Measurements from ENCODE around the gene F8.
"Not testable (repeated sequence)": the region's sequence is repeated elsewhere in the genome, so short reads cannot be mapped to it uniquely, and the experiment has no call there.

F8 gene

GRCh38 chrX:154980330-154981115 lies 42.0 kb downstream of the F8 start:
- peak; percentile 83 for DNase-seq

GRCh38 chrX:154979629-154980028 lies 42.9 kb downstream of the F8 start:
- no peak for DNase-seq

GRCh38 chrX:154968353-154968752 lies 54.2 kb downstream of the F8 start:
- no peak for DNase-seq

- no peak for DNase-seq
Observed at GRCh38 chrX:154967603-154968002, 54.9 kb downstream of the F8 start.

GRCh38 chrX:154961947-154962346 lies 60.6 kb downstream of the F8 start:
- DNase-seq: no peak

GRCh38 chrX:154955799-154956198 lies 66.7 kb downstream of the F8 start:
- DNase-seq: not testable (repeated sequence)

- DNase-seq: not testable (repeated sequence)
Observed at GRCh38 chrX:154939265-154939664, 83.3 kb downstream of the F8 start.

GRCh38 chrX:154924771-154925170 lies 97.8 kb downstream of the F8 start:
- DNase-seq: not testable (repeated sequence)

- DNase-seq: peak; percentile 14
Observed at GRCh38 chrX:154918060-154918483, 104.5 kb downstream of the F8 start.

- DNase-seq: no peak
Observed at GRCh38 chrX:154914052-154914451, 108.5 kb downstream of the F8 start.

- DNase-seq: not testable (repeated sequence)
Observed at GRCh38 chrX:154910528-154910927, 112.0 kb downstream of the F8 start.

- DNase-seq: not testable (repeated sequence)
Observed at GRCh38 chrX:154910048-154910447, 112.5 kb downstream of the F8 start.

GRCh38 chrX:154908821-154909220 lies 113.7 kb downstream of the F8 start:
- no peak for DNase-seq

- no peak for DNase-seq
Observed at GRCh38 chrX:154902408-154902807, 120.1 kb downstream of the F8 start.

- no peak for DNase-seq
Observed at GRCh38 chrX:154900323-154900722, 122.2 kb downstream of the F8 start.

GRCh38 chrX:154892296-154892695 lies 130.2 kb downstream of the F8 start:
- no peak for DNase-seq

GRCh38 chrX:154890990-154891639 lies 131.4 kb downstream of the F8 start:
- DNase-seq: no peak

GRCh38 chrX:154886789-154887221 lies 135.7 kb downstream of the F8 start:
- not testable (repeated sequence) for DNase-seq

GRCh38 chrX:154886069-154886788 lies 136.3 kb downstream of the F8 start, which contains the start of gene F8A1:
Gene F8A1, plus strand, starts transcription at chrX:154886355. Its CDS starts 20 bp downstream, at chrX:154886375.
- DNase-seq: peak; percentile 67

- DNase-seq: peak; percentile 11
Observed at GRCh38 chrX:154885549-154885948, 137.0 kb downstream of the F8 start.

GRCh38 chrX:154885057-154885456 lies 137.5 kb downstream of the F8 start:
- not testable (repeated sequence) for DNase-seq

- DNase-seq: not testable (repeated sequence)
Observed at GRCh38 chrX:154884069-154884468, 138.5 kb downstream of the F8 start.

- DNase-seq: no peak
Observed at GRCh38 chrX:154873329-154873728, 149.2 kb downstream of the F8 start.
